A549 treated with AZD9567 at 1 μM for 4 hours (cell line): Measurements from ENCODE around the gene FRMD1. TPM values are rescaled to one million over a fixed set of nuclear protein-coding genes. Genes with fewer than 3 reads are reported as not detected.

Source experiments
- total RNA-seq: library from RNA; stranded (reverse); fragments of 200-300 nt; extraction: Qiagen RNA extraction; gene quantifications from 5 replicates; pipeline ENCODE4 v1.2.3, GENCODE V29; 2022; ENCODE audit not compliant: insufficient read depth

Gene FRMD1
- 0.02 to 0.07 TPM (median 0.03 TPM) in 4 of 5 replicates, not detected in the other for total RNA-seq

DNA sequence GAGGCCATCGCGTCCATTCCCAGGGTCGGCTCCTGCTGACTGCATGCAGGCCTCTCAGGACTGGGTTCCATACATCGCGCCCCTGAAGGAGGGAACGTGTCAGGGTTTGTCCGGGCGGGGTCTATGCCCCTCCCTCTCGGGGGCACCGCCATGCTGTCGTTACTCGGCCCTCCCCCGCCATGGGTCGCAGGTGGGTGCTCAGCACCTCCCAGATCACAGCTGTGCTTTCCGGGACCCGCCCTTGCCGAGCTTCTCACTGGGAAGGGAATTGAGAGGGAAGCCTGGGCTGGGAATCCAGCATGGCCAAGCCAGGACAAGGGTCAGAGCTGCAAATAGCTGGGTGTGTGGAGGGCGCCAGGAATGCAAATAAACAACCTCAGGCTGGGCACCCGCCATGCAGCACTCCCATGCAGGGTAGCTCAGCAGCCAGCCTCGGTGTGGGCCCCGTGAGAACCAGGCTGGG, at the start of gene FRMD1:
FRMD1 (minus strand) TSS at position 270 of the 463 bp plus-strand sequence; CDS start at position 152, 118 bp downstream.

Other genes starting within 250 kb of the FRMD1 start
- gene KIF25, start 81.5 kb downstream of the FRMD1 start, total RNA-seq = 0.08 to 0.16 TPM (median 0.14 TPM) in 3 of 5 replicates, not detected in the others
- 0.05 to 1.3 TPM (median 0.08 TPM) in 5 replicates for gene DACT2, start 240.6 kb upstream of the FRMD1 start, total RNA-seq